ENCODE measurements around the gene MIA2. TPM values are rescaled to one million over a fixed set of nuclear protein-coding genes. Genes with fewer than 3 reads are reported as not detected.

The MIA2 gene
- total RNA-seq, 4 donors from 2014 or later, result 13.6 to 30.9 (median 20.7) TPM

DNA sequence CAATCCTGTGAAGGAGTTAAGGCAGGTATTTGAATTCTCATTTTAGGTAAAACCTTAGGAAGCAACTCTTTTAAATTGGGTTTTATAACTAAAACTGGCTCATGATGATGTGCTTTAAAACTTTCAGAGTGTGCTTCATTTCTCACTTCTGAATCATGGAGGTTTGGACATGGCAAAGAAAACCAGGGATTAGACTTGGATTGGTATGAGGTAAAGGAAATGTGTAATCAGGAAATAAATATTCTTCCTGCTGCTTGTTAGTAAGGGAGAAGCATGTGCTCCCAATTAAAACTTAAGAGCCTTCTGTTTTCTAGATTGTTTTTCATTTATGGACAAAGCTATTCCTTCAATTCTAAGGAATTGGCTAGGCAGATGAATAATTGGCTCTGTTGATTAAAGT is 141.1 kb downstream of the MIA2 start:
- H3K27ac ChIP-seq, result peak overlapping the region in 2 of 4 donors; percentile 29 to 82
- no peaks in the 10 kb centered on the region for H3K27me3 ChIP-seq
- TF ChIP-seq, protein P1, sequence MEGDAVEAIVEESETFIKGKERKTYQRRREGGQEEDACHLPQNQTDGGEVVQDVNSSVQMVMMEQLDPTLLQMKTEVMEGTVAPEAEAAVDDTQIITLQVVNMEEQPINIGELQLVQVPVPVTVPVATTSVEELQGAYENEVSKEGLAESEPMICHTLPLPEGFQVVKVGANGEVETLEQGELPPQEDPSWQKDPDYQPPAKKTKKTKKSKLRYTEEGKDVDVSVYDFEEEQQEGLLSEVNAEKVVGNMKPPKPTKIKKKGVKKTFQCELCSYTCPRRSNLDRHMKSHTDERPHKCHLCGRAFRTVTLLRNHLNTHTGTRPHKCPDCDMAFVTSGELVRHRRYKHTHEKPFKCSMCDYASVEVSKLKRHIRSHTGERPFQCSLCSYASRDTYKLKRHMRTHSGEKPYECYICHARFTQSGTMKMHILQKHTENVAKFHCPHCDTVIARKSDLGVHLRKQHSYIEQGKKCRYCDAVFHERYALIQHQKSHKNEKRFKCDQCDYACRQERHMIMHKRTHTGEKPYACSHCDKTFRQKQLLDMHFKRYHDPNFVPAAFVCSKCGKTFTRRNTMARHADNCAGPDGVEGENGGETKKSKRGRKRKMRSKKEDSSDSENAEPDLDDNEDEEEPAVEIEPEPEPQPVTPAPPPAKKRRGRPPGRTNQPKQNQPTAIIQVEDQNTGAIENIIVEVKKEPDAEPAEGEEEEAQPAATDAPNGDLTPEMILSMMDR (IDR thresholded peaks at IDR 0.05 in 4 of 5, conservative IDR thresholded peaks at IDR 0.05 in 1 of 5), result no peak
- TF ChIP-seq POLR2A (IDR thresholded peaks at IDR 0.05), result no peak
- no peak overlapping the region for H3K4me3 ChIP-seq
- in situ Hi-C loops (cut with MboI; ENCODE audit: low sequenced_read_pairs in 4 of 4) (no loop called here), intact Hi-C loops (cut with DNase I; ENCODE audit: low total_unique reads) (loop anchor here (5.0 kb wide), 1 partner anchor 57 kb away; the partner anchor contains the start of gene FBXO33)
- ATAC-seq (no peak), DNase-seq (no peak)
- H3K9me3 ChIP-seq, result no peaks in the 10 kb centered on the region
- H3K36me3 ChIP-seq, result no peaks in the 10 kb centered on the region
- H3K4me1 ChIP-seq, result peaks cover 13 to 20% of the 10 kb centered on the region in 2 donors

DNA sequence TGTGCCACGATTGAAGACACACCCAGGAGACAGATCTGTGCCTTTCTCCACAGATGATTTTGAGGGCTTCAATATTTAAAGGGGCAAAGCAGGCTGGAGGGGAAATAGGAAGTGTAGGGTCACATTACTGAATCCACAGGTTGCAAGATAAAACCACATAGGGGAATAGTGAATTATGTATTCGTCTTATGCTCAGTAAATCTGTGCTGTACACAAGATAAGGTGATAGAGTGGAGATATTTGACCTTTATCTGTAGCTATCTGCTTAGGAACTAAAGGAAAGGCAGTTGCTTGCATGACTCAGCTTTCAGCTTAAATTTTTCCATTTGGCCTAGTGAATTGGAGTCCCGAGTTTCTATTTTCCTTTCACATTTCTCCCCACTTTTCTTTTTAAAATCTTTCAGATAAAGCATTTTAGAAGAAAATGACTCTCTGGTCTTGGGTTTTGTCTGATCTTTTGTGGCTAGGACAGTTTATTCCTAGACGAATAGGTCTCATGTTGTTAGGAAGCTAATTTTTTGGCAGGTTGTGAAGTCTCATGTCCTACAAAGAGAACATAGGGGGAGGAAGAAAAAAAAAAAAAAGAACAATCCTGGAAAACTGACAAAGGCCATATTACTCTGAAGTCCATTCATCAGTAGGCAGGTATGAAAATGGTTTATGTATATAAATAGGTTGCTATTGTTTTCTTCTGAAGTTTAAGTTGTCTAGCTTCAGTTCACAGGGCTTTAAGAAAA is 143.1 kb downstream of the MIA2 start:
- peak overlapping the region; percentile 8 to 27 (median 25) for H3K4me3 ChIP-seq
- in situ Hi-C loops (cut with MboI; ENCODE audit: low sequenced_read_pairs in 4 of 4), result no loop called here
- H3K36me3 ChIP-seq, result no peaks in the 10 kb centered on the region
- TF ChIP-seq POLR2A (IDR thresholded peaks at IDR 0.05), result no peak
- no peaks in the 10 kb centered on the region for H3K27me3 ChIP-seq
- intact Hi-C loops (cut with DNase I; ENCODE audit: low total_unique reads), result loop anchor here (5.0 kb wide), 1 partner anchor 55 kb away; the partner anchor contains the start of gene FBXO33
- DNase-seq (no peak), ATAC-seq (peak; percentile 80 to 83)
- H3K27ac ChIP-seq, result peak overlapping the region; percentile 73 to 86 (median 80)
- no peaks in the 10 kb centered on the region for H3K9me3 ChIP-seq
- peaks cover 13 to 20% of the 10 kb centered on the region in 2 donors for H3K4me1 ChIP-seq

DNA sequence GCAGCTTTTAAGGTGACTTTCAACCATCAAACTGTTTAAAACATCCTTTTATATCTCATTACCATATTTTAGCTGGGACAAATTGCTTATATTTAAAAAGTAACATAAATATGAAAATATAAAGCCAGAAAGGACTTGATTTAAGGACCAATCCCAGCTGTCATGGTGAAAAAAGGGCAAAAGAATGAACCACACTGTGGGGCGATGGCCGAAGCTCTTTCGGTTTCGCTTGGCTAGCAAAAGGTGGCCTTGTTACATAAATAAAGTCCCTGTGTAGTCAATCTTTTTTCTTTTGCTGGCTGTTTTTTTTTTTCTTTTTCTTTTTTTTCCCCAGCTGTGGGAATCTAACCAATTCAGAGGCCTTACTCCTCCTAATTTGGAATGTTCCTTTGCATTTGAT is 147.7 kb downstream of the MIA2 start:
- Histone ChIP-seq H3K36me3 (no peaks in the 10 kb centered on the region), H3K4me1 (peaks cover 11 to 15% of the 10 kb centered on the region in 2 donors), H3K27me3 (no peaks in the 10 kb centered on the region), H3K9me3 (no peaks in the 10 kb centered on the region), H3K27ac (peak overlapping the region in 1 of 4 donors; percentile 3), H3K4me3 (no peak overlapping the region)
- peak in 1 of 2 donors; percentile 26 for ATAC-seq
- in situ Hi-C loops (cut with MboI; ENCODE audit: low sequenced_read_pairs in 4 of 4), result no loop called here
- intact Hi-C loops (cut with DNase I; ENCODE audit: low total_unique reads), result no loop called here
- no peak for DNase-seq
- no peak for TF ChIP-seq POLR2A (IDR thresholded peaks at IDR 0.05)
- TF ChIP-seq, protein P1 (IDR thresholded peaks at IDR 0.05 in 4 of 5, conservative IDR thresholded peaks at IDR 0.05 in 1 of 5), result no peak

DNA sequence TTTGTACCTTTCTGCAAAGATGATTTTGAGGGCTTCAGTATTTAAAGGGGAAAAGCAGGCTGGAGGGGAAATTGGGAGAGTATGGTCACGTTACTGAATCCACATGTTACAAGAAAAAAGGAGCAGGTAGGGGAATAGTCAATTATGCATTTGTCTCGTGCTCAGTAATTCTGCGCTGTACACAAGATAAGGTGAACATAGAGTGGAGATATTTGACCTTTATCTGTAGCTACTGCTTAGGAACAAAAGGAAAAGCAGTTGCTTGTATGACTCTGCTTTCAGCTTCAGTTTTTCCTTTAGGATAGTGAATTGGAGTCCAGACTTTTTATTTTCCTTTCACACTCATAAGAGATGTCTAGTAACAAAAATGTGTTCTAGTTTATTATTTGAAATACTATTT is 148.7 kb downstream of the MIA2 start:
- H3K4me3 ChIP-seq, result no peak overlapping the region
- in situ Hi-C loops (cut with MboI; ENCODE audit: low sequenced_read_pairs in 4 of 4) (no loop called here), intact Hi-C loops (cut with DNase I; ENCODE audit: low total_unique reads) (no loop called here)
- H3K9me3 ChIP-seq, result no peaks in the 10 kb centered on the region
- no peaks in the 10 kb centered on the region for H3K36me3 ChIP-seq
- TF ChIP-seq, protein P1 (IDR thresholded peaks at IDR 0.05 in 4 of 5, conservative IDR thresholded peaks at IDR 0.05 in 1 of 5), result no peak
- no peak for TF ChIP-seq POLR2A (IDR thresholded peaks at IDR 0.05)
- H3K4me1 ChIP-seq, result peaks cover 0 to 4% of the 10 kb centered on the region in 2 donors
- H3K27ac ChIP-seq, result peak overlapping the region in 1 of 4 donors; percentile 11
- no peak for DNase-seq
- ATAC-seq, result no peak
- no peaks in the 10 kb centered on the region for H3K27me3 ChIP-seq

DNA sequence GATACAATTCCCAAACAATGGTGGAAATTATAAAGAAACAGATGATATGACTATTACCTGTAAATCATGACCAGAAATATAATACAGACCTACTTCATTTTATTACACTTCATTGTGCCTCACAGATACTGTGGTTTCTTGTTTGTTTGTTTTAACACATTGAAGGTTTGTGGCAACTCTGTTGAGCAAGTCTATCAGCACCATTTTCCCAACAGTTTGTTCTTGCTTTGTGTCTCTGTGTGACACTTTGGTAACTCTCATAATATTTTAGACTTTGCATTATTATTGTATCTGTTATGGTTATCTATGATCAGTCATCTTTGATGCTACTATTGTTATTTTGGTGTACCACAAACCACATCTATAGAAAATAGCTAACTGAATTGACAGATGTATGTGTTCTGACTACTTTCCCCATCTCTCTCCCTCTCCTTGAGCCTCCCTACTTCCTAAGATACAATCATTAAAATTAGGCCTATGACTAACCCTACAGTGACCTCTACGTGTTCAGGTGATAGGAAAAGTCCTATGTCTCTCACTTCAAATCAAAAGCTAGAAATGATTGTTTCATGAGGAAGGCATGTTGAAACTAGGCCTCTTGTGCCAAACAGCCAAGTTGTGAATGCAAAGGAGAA is 149.4 kb downstream of the MIA2 start:
- intact Hi-C loops (cut with DNase I; ENCODE audit: low total_unique reads), result no loop called here
- Histone ChIP-seq H3K9me3 (no peaks in the 10 kb centered on the region), H3K4me1 (no peaks in the 10 kb centered on the region), H3K27me3 (no peaks in the 10 kb centered on the region), H3K27ac (peak overlapping the region in 1 of 4 donors; percentile 11), H3K4me3 (no peak overlapping the region), H3K36me3 (no peaks in the 10 kb centered on the region)
- in situ Hi-C loops (cut with MboI; ENCODE audit: low sequenced_read_pairs in 4 of 4), result no loop called here
- no peak for ATAC-seq
- DNase-seq, result no peak
- no peak for TF ChIP-seq POLR2A (IDR thresholded peaks at IDR 0.05)
- TF ChIP-seq, protein P1 (IDR thresholded peaks at IDR 0.05 in 4 of 5, conservative IDR thresholded peaks at IDR 0.05 in 1 of 5), result no peak

Measured in gastrocnemius medialis (tissue), 4 donors.